Breast epithelium (tissue), 3 donors: Measurements from ENCODE around the gene BACH2.

Source experiments
- POLR2A ChIP-seq: fragments of 450-650 bp; IDR thresholded peaks from one replicate; pipeline ENCODE4 v1.6.1; 2016; ENCODE audit warnings: antibody characterized with exemption, mild to moderate bottlenecking, moderate library complexity
- POLR2AphosphoS5 ChIP-seq, 3 donors: sonication (generic); formaldehyde crosslinking; IDR thresholded peaks; one replicate each; pipeline ENCODE4 v1.6.1; 2017; ENCODE audit warnings: antibody characterized with exemption in 3 of 3
- TF ChIP-seq, protein P1 (sequence below), 3 donors: fragments of 450-650 bp; IDR thresholded peaks; one replicate each; pipeline ENCODE4 v1.5.1; 2016 to 2017; ENCODE audit warnings: antibody characterized with exemption in 3 of 3, mild to moderate bottlenecking in 3 of 3, moderate library complexity in 3 of 3

DNA sequence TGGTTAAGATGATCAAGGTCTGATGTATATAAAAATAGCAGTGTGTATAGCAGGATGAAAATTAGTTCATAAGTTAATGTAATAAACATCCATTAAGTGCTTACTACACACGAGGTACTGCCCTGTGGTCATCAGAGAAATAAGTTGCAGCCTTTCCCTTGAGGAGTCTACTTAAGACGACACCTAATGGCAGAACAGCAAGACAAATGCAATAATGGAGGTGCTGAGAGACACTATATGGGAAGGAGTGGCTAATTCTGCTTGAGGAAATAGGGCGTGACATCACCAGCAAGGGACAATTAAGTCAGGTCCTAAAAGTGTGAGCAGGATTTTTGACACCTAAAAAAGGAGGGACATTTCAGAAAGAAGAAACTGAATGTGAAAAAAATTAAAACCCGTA lies 75.2 kb downstream of the BACH2 start:
- TF ChIP-seq POLR2A: no peak
- TF ChIP-seq, protein P1, sequence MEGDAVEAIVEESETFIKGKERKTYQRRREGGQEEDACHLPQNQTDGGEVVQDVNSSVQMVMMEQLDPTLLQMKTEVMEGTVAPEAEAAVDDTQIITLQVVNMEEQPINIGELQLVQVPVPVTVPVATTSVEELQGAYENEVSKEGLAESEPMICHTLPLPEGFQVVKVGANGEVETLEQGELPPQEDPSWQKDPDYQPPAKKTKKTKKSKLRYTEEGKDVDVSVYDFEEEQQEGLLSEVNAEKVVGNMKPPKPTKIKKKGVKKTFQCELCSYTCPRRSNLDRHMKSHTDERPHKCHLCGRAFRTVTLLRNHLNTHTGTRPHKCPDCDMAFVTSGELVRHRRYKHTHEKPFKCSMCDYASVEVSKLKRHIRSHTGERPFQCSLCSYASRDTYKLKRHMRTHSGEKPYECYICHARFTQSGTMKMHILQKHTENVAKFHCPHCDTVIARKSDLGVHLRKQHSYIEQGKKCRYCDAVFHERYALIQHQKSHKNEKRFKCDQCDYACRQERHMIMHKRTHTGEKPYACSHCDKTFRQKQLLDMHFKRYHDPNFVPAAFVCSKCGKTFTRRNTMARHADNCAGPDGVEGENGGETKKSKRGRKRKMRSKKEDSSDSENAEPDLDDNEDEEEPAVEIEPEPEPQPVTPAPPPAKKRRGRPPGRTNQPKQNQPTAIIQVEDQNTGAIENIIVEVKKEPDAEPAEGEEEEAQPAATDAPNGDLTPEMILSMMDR (IDR thresholded peaks at IDR 0.05): no peak
- TF ChIP-seq POLR2AphosphoS5 (IDR thresholded peaks at IDR 0.05): no peak
